ELR (cell line): ENCODE data around the gene HK2.

Source experiments
- DNase-seq: peaks from one replicate; pipeline ENCODE4 v3.0.0-alpha.2; 2015; ENCODE audit warnings: low read depth

HK2 gene

GRCh38 chr2:74857215-74857614, 23.3 kb downstream of the HK2 start:
- DNase-seq, result no peak

DNA sequence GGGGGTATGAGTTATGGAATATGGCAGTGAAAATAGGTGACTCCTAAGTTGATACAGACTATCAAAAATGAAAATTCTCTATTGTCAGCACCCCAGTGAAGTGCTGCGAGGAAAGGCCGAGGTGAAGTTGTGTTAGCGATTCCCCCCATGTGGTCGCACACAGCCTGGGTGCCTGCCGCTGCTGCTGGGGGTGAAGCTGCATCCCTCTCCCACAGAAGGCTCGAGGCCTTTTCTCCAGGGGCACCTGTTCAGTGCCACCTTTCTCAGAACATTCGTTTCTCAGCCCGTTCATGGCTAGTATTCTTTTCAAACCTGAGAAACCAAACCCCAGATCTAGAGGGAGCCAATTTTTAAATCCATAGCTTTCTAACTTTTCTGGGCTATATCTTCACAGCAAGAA, 23.8 kb downstream of the HK2 start:
- DNase-seq, result no peak

- DNase-seq, result no peak
These were observed 24.4 kb downstream of the HK2 start for GRCh38 chr2:74858281-74858680.

DNA sequence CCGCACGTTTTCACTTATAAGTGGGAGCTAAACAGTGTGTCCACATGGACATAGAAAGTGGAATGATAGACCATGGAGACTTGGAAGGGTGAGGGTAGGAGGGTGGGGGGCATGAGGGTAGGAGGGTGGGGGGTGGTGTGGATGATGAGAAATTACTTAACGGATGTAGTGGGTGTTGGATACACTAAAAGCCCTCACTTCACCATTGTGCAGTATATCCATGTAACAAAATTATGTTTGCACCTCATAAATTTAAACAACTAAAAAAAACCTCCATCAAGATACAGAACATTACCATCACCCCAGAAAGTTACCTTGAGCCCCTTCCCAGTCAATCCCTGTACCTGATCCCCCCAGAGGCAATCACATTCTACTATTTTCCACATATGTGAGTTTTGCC, 26.2 kb downstream of the HK2 start:
- DNase-seq, result no peak

GRCh38 chr2:74860521-74860920, 26.6 kb downstream of the HK2 start:
- DNase-seq, result no peak

DNA sequence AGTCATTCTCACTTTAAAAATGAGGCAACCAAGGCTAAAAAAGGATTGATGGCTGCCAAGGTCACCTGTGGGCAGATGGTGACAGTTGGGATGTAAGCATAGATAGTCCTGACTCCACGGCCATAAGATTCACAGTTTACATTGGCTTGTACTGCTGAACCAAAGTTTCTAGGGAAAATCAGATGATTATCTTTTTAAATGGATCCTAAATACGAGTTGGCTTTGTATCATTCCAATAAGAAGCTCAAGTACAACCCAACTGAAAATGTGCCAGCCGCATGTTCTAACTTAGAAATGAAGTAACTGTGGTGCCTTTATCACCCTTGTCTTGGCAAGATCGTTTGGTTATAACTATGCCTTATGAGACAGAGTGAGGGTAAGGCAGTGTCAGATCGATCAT, 27.6 kb downstream of the HK2 start:
- no peak for DNase-seq

DNA sequence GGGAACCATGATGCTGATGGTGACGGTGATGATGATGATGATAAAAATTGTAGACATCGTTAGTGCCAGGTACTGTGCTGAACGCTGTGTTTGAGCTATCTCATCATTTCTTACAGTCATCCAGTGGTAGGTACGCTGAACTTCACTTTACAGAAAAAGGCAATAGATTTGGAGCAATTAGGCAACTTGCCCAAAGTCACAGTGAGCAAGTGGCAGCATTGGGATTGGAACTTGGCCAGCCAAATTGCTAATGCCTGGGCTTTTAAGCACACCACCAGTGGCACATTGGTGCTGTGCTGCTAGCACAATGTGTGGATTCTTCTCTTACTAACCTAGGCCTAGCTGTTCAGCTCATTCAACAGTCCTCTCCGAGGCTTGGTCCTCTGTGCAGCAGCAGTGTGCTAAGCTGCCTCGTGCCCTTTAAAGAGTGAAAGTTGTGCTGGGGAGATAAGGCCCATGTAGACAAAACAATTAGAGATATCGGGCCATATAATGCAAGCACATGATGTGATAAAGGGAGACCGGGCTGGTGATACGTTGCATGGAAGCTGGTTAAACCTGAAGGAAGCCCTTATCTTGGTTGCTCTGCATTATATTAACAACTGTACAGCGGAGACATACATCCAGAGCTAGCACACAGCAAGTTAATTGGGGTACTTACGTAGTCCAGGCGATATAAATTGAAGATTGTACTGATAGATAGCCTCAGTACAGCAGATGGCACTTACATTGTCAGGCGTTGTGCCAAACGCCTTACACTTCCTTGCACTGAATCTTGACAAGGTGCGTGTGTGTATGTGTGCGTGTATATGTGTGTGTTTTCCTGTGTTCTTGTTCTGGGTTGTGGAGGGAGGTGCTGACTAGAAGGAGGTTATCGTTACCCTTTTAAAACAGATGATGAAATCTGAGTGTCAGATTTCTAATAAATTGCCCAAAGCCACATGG, 28.4 kb downstream of the HK2 start:
- no peak for DNase-seq

DNA sequence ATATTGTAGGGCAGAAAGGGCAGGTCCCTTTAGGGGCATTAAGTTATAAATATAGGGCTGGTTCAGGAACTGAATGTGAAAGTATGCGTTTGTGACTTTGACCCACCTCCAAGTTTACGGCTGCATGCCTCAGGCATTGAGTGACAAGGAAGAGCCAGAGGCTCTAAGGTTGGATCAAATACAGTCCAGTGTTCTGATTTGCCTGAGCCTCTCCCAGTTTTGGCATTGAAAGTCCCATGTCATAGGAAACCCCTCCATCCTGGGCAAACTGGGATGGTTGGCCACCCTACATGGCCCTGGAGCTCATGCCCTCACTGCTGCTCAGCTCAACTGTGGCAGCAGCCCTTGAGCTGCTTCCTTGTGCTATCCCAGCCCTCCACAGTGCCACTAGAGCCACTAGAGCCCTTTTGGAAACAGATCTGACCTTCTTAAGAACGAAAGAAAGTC, 29.9 kb downstream of the HK2 start:
- no peak for DNase-seq

- DNase-seq, result peak; percentile 75
These were observed 31.1 kb downstream of the HK2 start for GRCh38 chr2:74864728-74865722.

DNA sequence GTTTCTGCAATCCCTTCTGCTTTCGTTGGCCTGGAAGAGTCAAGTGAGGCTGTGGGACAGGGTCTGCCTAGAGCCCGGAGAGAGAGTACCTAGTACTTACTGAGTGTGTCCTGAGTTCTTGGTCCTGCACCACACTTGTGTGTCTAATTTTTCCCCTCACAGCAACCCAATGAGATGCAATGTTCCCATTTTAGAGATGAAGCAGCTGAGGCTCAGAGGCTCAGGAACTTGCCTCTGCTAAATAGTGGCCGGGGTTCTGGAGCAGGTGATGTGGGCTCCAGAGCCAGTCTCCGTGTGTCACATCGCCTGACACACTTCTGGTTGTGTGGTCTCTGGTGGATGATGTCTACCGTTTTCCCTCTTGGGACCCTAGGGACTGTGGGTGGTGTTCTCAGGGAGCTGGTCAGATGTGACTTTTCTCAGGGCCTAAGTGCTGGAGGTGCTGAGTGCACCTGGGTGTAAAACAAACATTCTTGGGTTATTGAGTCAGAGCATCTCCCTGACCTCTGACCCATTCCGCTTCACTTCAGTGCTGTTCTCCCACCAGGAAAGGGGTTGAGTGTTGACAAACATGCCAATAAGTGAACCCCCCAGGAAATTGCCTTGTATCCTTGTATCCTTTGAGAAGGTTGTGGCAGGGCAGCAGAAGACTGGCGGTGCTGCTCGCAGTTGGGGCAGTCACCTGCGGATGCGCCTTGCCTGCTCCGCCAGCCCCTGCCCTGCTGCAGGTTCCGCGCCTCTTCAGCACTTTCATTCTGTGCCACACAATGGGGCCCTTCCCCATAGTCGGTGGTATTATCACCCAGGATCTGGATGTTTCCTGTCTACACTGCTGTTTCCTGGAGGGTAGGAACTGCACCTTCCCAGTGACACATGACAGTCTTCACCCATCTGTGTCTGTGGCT, 32.1 kb downstream of the HK2 start:
- DNase-seq, result peak; percentile 50

DNA sequence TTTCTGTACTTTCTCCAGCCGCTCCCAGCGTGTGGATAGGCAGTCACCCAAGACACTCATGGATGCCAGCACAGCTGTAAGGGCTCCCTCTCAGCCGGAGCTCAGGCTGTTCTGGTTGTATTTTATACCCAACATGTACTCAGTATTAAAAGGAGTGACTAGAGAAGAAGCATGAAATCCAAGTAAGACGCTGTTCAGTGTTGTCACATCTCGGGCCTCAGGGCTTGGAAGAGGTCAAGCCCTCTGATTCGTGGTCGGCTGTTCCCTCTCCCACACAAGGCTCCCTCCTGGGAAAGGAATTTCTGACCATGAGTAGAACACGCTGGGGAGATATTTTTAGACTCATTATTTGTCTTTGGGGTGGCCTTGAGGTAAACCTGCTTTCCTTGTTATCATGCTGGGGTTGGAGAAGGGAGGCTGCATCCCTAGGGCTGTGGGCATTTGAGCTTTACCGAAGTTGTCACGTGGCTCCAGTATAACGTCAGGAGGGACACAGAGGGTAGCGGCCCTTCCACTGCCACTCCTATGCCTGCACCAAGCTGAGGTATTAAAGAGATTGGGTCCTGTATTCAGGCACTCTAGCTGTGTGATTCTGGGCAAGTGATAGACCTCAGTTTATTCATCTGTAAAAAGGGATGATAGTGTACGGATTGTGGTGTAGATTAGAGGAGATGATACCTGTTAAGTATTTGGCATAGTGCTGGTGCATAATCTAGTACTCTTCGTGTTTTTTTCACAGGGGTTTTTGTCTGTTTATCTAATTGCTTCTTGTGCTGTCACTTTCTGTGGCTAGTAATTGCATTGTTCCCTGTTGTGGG, 34.1 kb downstream of the HK2 start:
- peak; percentile 74 for DNase-seq

- DNase-seq, result no peak
These were observed 35.6 kb downstream of the HK2 start for GRCh38 chr2:74869517-74869916.

DNA sequence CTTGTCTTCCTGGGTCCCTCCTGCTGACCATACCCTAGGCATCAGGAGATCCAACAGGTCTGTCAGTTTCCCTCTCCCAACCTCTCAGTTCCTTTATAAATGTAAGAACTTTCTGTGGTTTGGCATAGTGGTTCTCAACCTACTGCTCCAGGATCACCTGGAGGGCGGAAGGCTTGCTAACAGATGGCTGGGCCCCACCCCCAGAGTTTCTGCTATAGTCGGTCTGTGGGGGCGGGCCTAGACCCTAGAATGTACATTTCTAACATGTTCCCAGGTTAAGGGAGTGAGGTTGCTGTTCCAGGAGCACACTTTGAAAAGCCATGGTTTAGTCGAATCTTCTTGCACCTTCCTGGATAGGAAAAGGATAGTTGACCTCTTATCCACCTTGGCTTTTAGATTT, 37.0 kb downstream of the HK2 start:
- no peak for DNase-seq

DNA sequence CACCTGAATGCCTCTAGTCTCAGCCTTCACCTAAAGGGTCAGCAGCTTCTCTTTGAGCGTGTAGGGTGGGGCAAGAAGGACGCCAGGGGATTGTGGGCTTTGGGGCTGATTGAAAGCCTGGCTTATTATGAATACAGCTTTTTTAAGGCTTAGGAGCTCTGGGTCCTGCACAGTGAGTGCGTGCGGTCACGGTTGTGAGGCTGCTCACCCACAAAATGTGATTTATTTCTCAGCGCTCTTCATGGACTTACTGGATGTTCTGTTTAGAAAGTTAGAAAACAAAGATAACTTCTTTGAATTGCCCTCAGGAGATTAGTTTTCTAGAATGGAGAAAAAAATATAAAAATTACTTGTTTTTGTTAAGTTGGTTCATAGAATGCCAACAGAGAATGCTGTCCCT, 37.5 kb downstream of the HK2 start:
- no peak for DNase-seq

DNA sequence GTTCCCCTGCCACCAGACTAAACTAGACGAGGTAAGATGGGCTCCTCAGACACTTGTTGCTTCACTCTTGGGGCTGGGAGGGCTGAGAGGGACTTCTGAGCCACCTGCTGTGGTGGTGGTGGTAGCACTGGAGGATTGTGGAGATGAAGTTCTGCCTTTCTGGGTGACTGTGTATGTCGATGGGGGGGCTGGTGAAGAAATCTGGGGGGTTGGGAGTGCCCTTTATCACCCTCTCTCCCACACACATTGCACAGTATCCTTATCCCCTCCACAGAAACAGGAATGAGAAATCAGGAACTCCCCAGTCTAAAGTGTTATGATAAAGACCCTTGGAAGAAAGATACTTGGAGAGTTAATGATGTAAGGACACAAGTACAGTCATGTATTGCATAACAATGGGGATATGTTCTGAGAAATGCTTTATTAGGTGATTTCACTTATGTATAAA, 38.5 kb downstream of the HK2 start:
- no peak for DNase-seq

GRCh38 chr2:74873012-74873665, 39.2 kb downstream of the HK2 start:
- DNase-seq, result no peak

DNA sequence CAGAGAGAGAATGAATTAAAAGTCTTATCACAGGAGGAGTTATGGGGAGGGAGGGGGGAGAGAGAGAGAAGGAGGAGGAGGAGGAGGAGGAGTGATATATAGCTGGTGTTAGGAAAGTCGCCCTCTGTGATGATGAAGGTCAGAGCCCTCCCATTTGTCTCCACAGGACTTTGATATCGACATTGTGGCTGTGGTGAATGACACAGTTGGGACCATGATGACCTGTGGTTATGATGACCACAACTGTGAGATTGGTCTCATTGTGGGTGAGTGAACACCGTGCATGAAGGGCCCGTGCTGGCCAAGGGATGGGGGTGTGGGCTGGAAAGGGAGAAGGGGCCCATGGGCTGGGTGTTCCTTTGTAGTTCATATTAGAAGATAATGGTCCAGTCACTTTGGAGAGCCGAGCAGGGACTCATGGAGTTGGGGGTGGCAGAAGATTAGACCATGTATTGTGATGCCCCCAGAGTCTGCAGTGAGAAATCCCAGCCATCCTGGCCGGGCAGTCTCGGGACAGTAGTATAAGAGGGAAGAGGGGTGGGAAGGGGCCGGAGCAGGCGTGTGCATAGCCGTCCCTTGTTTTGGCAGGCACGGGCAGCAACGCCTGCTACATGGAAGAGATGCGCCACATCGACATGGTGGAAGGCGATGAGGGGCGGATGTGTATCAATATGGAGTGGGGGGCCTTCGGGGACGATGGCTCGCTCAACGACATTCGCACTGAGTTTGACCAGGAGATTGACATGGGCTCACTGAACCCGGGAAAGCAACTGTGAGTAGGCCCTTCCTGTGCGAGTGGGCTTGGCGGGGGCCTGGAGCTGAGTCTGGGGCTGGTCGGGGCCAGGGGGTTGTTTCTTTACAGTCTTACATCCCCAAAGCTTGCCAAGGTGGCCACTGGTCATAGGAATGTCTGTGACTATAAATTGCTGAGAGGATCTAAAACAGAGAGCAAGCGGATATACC, 40.0 kb downstream of the HK2 start:
- no peak for DNase-seq

DNA sequence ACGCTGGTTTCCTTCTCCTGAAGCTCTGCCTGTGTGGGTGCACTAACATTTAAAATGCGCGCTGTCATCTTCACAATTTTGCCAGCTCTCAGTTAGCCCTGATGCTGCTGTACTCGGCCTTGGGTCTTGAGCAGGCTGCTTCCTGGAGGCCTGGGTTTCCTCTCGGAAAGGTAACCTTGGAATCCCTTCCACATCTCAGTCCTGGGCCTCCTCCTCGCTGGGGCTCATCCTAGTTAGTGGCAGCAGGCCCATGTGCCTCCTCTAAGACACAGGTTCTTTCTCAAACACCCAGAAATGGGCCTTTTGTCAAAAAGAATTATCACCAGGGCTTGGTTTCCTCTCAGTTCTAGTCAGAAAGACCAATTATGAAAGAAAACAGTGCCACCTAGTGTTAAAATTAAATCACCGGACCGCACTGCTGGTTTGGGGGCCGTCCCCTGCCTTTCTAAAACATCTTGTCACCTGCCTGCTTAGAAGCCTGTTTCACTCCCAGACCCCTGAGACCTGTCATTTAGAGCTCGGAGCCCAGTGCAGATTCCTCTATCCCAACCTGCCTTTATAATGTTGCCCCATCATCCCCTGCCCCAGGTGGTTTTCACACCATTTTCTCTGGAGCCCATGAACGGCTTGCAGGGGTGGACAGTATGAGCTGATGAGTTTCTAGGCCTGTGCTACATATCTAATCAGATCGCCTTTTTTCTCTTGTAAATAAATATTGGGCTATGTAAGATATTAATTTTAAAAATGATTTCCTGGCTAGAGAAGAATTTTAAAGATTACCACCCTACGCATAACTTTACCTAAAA, 42.4 kb downstream of the HK2 start:
- peak; percentile 79 for DNase-seq
